HepG2 (cell line): ENCODE measurements around the gene RAI14. TPM values are rescaled to one million over a fixed set of nuclear protein-coding genes. Genes with fewer than 3 reads are reported as not detected.

Source experiments
- ATAC-seq: fragments of 200-7000 bp; cut with Tn5 transposase; 3 replicates; pipeline ENCODE4 v1.9.1; 2020; ENCODE audit warnings: mild to moderate bottlenecking, moderate library complexity
- BruUV-seq: library from RNA; stranded (reverse); fragments of 400-500 nt; replicated peaks from 2 replicates; lab custom pipeline; 2021; lab: Mats Ljungman, UMichigan
- CTCF ChIA-PET: fragments of 300-600 bp; formaldehyde crosslinking; extraction: SDS; loops from one replicate; lab custom pipeline; 2021; ENCODE audit warnings: low total read pairs, inconsistent platforms, low intra/inter-chr PET ratio; lab: Yijun Ruan, JAX
- POLR2A ChIA-PET: fragments of 350-600 bp; sonication (Branson Sonifier 250); formaldehyde crosslinking; loops from one replicate; lab custom pipeline; 2020; ENCODE audit warnings: antibody characterized with exemption, inconsistent platforms; lab: Yijun Ruan, JAX
- DNase-seq: peaks from one replicate; pipeline ENCODE4 v3.0.0-alpha.2; 2015; ENCODE audit warnings: low spot score
- FAIRE-seq: peaks from 3 replicates; lab custom pipeline; 2011; peaks lifted over from hg19 to GRCh38; lab: Jason Lieb, UNC
- H2AFZ ChIP-seq: one replicate; pipeline ENCODE4 v1.6.1; 2011; ENCODE audit warnings: low read length, inconsistent platforms
- H3K27ac ChIP-seq: fragments of 300-600 bp; 3 replicates; pipeline ENCODE4 v1.8.0; 2011; ENCODE audit warnings: mixed run types, mild to moderate bottlenecking, mixed read lengths, low read length, inconsistent platforms; ENCODE audit not compliant: insufficient read depth; ENCODE audit errors: extremely low read length
- H3K27me3 ChIP-seq, 2 experiments: fragments of 200-600 bp in 1 of 2; 2 replicates in 1 of 2; 3 replicates in 1 of 2; pipeline versions ENCODE4 v1.6.0 to v1.8.0; 2011; ENCODE audit warnings: low read length in 2 of 2, mild to moderate bottlenecking in 2 of 2, moderate library complexity in 2 of 2, inconsistent platforms in 1 of 2; ENCODE audit not compliant: insufficient read depth in 2 of 2, control insufficient read depth in 1 of 2
- H3K36me3 ChIP-seq, 2 experiments: fragments of 200-600 bp in 1 of 2; replicated peaks in 1 of 2; 2 replicates in 1 of 2; 3 replicates in 1 of 2; pipeline versions ENCODE4 v1.5.1 to v1.8.0; 2011; ENCODE audit warnings: low read length in 2 of 2, inconsistent platforms in 1 of 2; ENCODE audit not compliant: insufficient read depth in 2 of 2, control insufficient read depth in 1 of 2
- H3K4me1 ChIP-seq: 2 replicates; pipeline ENCODE4 v1.5.1; 2012; ENCODE audit warnings: low read length, inconsistent platforms; ENCODE audit not compliant: insufficient read depth
- H3K4me2 ChIP-seq: 2 replicates; pipeline ENCODE4 v1.6.0; 2011; ENCODE audit warnings: low read depth, low read length, inconsistent platforms
- H3K4me3 ChIP-seq, 3 experiments: fragments of 200-600 bp in 1 of 3; sonication (generic), shearing (Covaris generic) in 1 of 3; replicated peaks in 1 of 3; 2 replicates each; pipeline ENCODE4 v1.5.1; 2011 to 2016; ENCODE audit warnings: low read length in 3 of 3, inconsistent platforms in 2 of 3, low read depth in 2 of 3, mild to moderate bottlenecking in 2 of 3, control low read depth in 1 of 3, mixed read lengths in 1 of 3; ENCODE audit not compliant: insufficient read depth in 1 of 3
- H3K79me2 ChIP-seq: one replicate; pipeline ENCODE4 v1.6.1; 2011; ENCODE audit warnings: low read length, inconsistent platforms; ENCODE audit not compliant: insufficient read depth
- H3K9ac ChIP-seq: 2 replicates; pipeline ENCODE4 v1.6.0; 2011; ENCODE audit warnings: mild to moderate bottlenecking, low read depth, low read length, inconsistent platforms; ENCODE audit not compliant: insufficient read depth
- H3K9me3 ChIP-seq: 2 replicates; pipeline ENCODE4 v1.5.1; 2012; ENCODE audit warnings: mild to moderate bottlenecking, low read length
- H4K20me1 ChIP-seq: 2 replicates; pipeline ENCODE4 v1.6.0; 2011; ENCODE audit warnings: inconsistent platforms, mild to moderate bottlenecking, low read length, moderate library complexity; ENCODE audit not compliant: insufficient read depth
- ARID2 ChIP-seq: sonication (generic); formaldehyde crosslinking; IDR thresholded peaks from 2 replicates; pipeline ENCODE4 v1.8.1; 2022; ENCODE audit warnings: mild to moderate bottlenecking, missing genetic modification reagents, borderline replicate concordance
- BCLAF1 ChIP-seq: fragments of 450-650 bp; IDR thresholded peaks from 2 replicates; pipeline ENCODE4 v1.6.1; 2017; ENCODE audit warnings: mild to moderate bottlenecking
- BRF2 ChIP-seq: sonication (generic); formaldehyde crosslinking; IDR thresholded peaks from 2 replicates; pipeline ENCODE4 v1.8.1; 2022; ENCODE audit warnings: mild to moderate bottlenecking, missing genetic modification reagents
- GATA4 ChIP-seq: sonication (generic); IDR thresholded peaks from 2 replicates; pipeline ENCODE4 v1.6.1; 2016; ENCODE audit warnings: antibody characterized with exemption, low read depth, borderline replicate concordance
- HNRNPLL ChIP-seq: fragments of 200-400 bp; formaldehyde crosslinking; IDR thresholded peaks from 2 replicates; pipeline ENCODE4 v1.6.1; 2017; ENCODE audit warnings: mild to moderate bottlenecking, low read depth, low read length; ENCODE audit not compliant: poor library complexity, severe bottlenecking
- ISX ChIP-seq: sonication (generic); formaldehyde crosslinking; conservative IDR thresholded peaks from 2 replicates; pipeline ENCODE4 v1.5.0; 2020; ENCODE audit warnings: missing genetic modification reagents
- POGZ ChIP-seq: sonication (generic); formaldehyde crosslinking; IDR thresholded peaks from 2 replicates; pipeline ENCODE4 v1.4.0; 2020; ENCODE audit warnings: mild to moderate bottlenecking, missing genetic modification reagents
- PRDM10 ChIP-seq: sonication (generic); formaldehyde crosslinking; IDR thresholded peaks from 2 replicates; pipeline ENCODE4 v1.4.0; 2020; ENCODE audit warnings: low read depth, missing genetic modification reagents
- RBM39 ChIP-seq: fragments of 200-400 bp; formaldehyde crosslinking; IDR thresholded peaks from one replicate; pipeline ENCODE4 v1.6.1; 2018; ENCODE audit warnings: antibody characterized with exemption, mild to moderate bottlenecking, low read depth, low read length; ENCODE audit not compliant: poor library complexity, severe bottlenecking
- SOX5 ChIP-seq: IDR thresholded peaks from 2 replicates; pipeline ENCODE4 v1.6.1; 2016; ENCODE audit warnings: borderline replicate concordance
- SP140L ChIP-seq: sonication (generic); formaldehyde crosslinking; IDR thresholded peaks from 2 replicates; pipeline ENCODE4 v1.4.0; 2020; ENCODE audit warnings: missing genetic modification reagents, borderline replicate concordance
- ZBTB3 ChIP-seq: sonication (generic); formaldehyde crosslinking; IDR thresholded peaks from 2 replicates; pipeline ENCODE4 v1.4.0; 2020; ENCODE audit warnings: low read depth, mild to moderate bottlenecking, moderate library complexity, missing genetic modification reagents, borderline replicate concordance
- ZBTB37 ChIP-seq: sonication (generic); formaldehyde crosslinking; IDR thresholded peaks from 2 replicates; pipeline ENCODE4 v1.4.0; 2020; ENCODE audit warnings: mild to moderate bottlenecking, missing genetic modification reagents
- ZFX ChIP-seq: sonication (generic); formaldehyde crosslinking; IDR thresholded peaks from 2 replicates; pipeline ENCODE4 v1.4.0; 2020; ENCODE audit warnings: mild to moderate bottlenecking, low read depth, missing genetic modification reagents, moderate library complexity
- ZMAT3 ChIP-seq: sonication (generic); formaldehyde crosslinking; conservative IDR thresholded peaks from 2 replicates; pipeline ENCODE4 v1.7.0; 2021; ENCODE audit warnings: missing genetic modification reagents
- WGBS: methylation state at CpG from one replicate; pipeline ENCODE4 v1.1.6; 2017; ENCODE audit warnings: low lambda C conversion rate; 5-methylcytosine and 5-hydroxymethylcytosine counted together
- in situ Hi-C: cut with HindIII; loops from 2 replicates; pipeline ENCODE4 v1.10.0; 2017; ENCODE audit warnings: low pct_unique_long_range_greater_than_20kb; ENCODE audit not compliant: extremely low pct_ligation_motif_present
- intact Hi-C: fragments of 100-400 bp; cut with micrococcal nuclease; formaldehyde crosslinking; loops from one replicate; pipeline ENCODE4 v1.10.0; 2022; ENCODE audit not compliant: unreplicated experiment
- polyA plus RNA-seq, 8 experiments: library from polyadenylated mRNA; depleted of rRNA in 3 of 8; stranded (reverse) in 7 of 8; unstranded in 1 of 8; fragments of >200 nt; fragmentation: Illumina TruSeq in 4 of 8; extraction: Trizol in 4 of 8; gene quantifications; 2 replicates each; pipeline versions ENCODE4 v1.2.1 to v1.2.3, GENCODE V29; 2011 to 2016; ENCODE audit warnings: low read depth in 4 of 8, missing spikeins in 1 of 8, mixed read lengths in 1 of 8; ENCODE audit not compliant: insufficient read depth in 1 of 8
- total RNA-seq, 5 experiments: library from RNA; depleted of rRNA; stranded (reverse); fragments of >200 nt; fragmentation: Illumina TruSeq; extraction: Trizol; gene quantifications; 2 replicates each; pipeline ENCODE4 v1.2.3, GENCODE V29; 2016; ENCODE audit warnings: low read depth in 1 of 5

Gene RAI14
- total and polyA plus RNA-seq, 2 of the 13 experiments (the other 11 are each of a cell fraction or from before 2014, with no cell fraction given), result 12.6 to 18.2 TPM

GRCh38 chr5:34648840-34649158, 7.3 kb upstream of the RAI14 start:
- CTCF ChIA-PET, result no interaction called here
- Histone ChIP-seq H3K4me1 (0 out of 2 replicates have a peak, but pooled peaks cover 6% of the 10 kb centered on the region), H4K20me1 (no peaks in the 10 kb centered on the region), H3K4me3 (no peak overlapping the region), H3K27ac (no peak overlapping the region), H3K27me3 (peaks cover 0 to 1% of the 10 kb centered on the region in 2 experiments; a peak in 1 of 5 replicates), H3K36me3 (no peaks in the 10 kb centered on the region), H3K79me2 (no peaks in the 10 kb centered on the region), H2AFZ (no peak overlapping the region), H3K9me3 (no peaks in the 10 kb centered on the region), H3K9ac (no peak overlapping the region), H3K4me2 (no peak overlapping the region)
- WGBS, result 34% methylated on average over 2 of the region's 2 CpGs
- in situ Hi-C loops (no loop called here), intact Hi-C loops (no loop called here)
- ATAC-seq, result no peak
- BruUV-seq, result no TSS peak
- no peak for FAIRE-seq
- no peak for DNase-seq
- POLR2A ChIA-PET, result no interaction called here
- no peak for TF ChIP-seq GATA4
- TF ChIP-seq BRF2 (CRISPR knock-in tag), result no peak
- no peak for TF ChIP-seq ZFX (CRISPR knock-in tag)
- no peak for TF ChIP-seq BCLAF1
- no peak for TF ChIP-seq HNRNPLL
- TF ChIP-seq ISX, result no peak
- TF ChIP-seq SP140L (CRISPR knock-in tag), result no peak
- no peak for TF ChIP-seq RBM39
- no peak for TF ChIP-seq ZBTB3 (CRISPR knock-in tag)
- no peak for TF ChIP-seq ZMAT3 (CRISPR knock-in tag)
- no peak for TF ChIP-seq ZBTB37 (CRISPR knock-in tag)
- no peak for TF ChIP-seq SOX5 (CRISPR knock-in tag)
- no peak for TF ChIP-seq PRDM10
- TF ChIP-seq POGZ (CRISPR knock-in tag), result no peak
- no peak for TF ChIP-seq ARID2 (CRISPR knock-in tag)
